Thyroid gland (tissue), 4 donors: ENCODE measurements around the gene XKR8. TPM values are rescaled to one million over a fixed set of nuclear protein-coding genes. Genes with fewer than 3 reads are reported as not detected.

Experiments used
- DNase-seq, 2 donors: peaks; one replicate each; pipeline ENCODE4 v3.0.0-alpha.2; 2019
- H3K27ac ChIP-seq, 3 donors: fragments of 200-600 bp; sonication (generic); 1 replicate in 2 of 3; 2 replicates in 1 of 3; pipeline ENCODE4 v1.5.1; 2016 to 2019; ENCODE audit warnings: mild to moderate bottlenecking in 1 of 3, moderate library complexity in 1 of 3
- H3K27me3 ChIP-seq: fragments of 200-600 bp; sonication (generic); one replicate; pipeline ENCODE4 v1.5.1; 2019
- H3K36me3 ChIP-seq, 2 donors: fragments of 200-600 bp; sonication (generic); one replicate each; pipeline ENCODE4 v1.5.1; 2016 to 2019
- H3K4me1 ChIP-seq, 2 donors: fragments of 200-600 bp; sonication (generic); one replicate each; pipeline ENCODE4 v1.5.1; 2017 to 2019
- H3K4me3 ChIP-seq, 3 donors: fragments of 200-600 bp; sonication (generic); replicated peaks in 1 of 3; 1 replicate in 2 of 3; 2 replicates in 1 of 3; pipeline ENCODE4 v1.5.1; 2016; ENCODE audit warnings: mild to moderate bottlenecking in 1 of 3
- H3K9me3 ChIP-seq: fragments of 200-600 bp; sonication (generic); one replicate; pipeline ENCODE4 v1.5.1; 2017
- CTCF ChIP-seq, 6 experiments: fragments of 200-600 bp in 3 of 6; fragments of 450-650 bp in 3 of 6; sonication (generic) in 3 of 6; IDR thresholded peaks; one replicate each; pipeline ENCODE4 v1.5.1; 2016 to 2019; ENCODE audit warnings: antibody characterized with exemption in 6 of 6, mild to moderate bottlenecking in 2 of 6, inconsistent platforms in 1 of 6, moderate library complexity in 1 of 6
- POLR2A ChIP-seq, 2 donors: fragments of 450-650 bp; IDR thresholded peaks; one replicate each; pipeline ENCODE4 v1.6.1; 2017; ENCODE audit warnings: antibody characterized with exemption in 2 of 2, mild to moderate bottlenecking in 2 of 2, moderate library complexity in 1 of 2
- WGBS, 2 donors: methylation state at CpG; one replicate each; pipeline ENCODE4 v1.1.5; 2017; 5-methylcytosine and 5-hydroxymethylcytosine counted together
- intact Hi-C: fragments of 100-400 bp; cut with DNase I; formaldehyde crosslinking; loops from one replicate; pipeline ENCODE4 v1.15.1; 2023
- total RNA-seq, 4 donors: library from RNA; depleted of rRNA; stranded (reverse); fragments of >200 nt; gene quantifications; one replicate each; pipeline ENCODE4 v1.2.3, GENCODE V29; 2016

The XKR8 gene
- total RNA-seq, 4 donors from 2014 or later = 8.3 to 14.3 (median 11.3) TPM

- Histone ChIP-seq H3K4me3 (no peak overlapping the region), H3K36me3 (peaks cover 0 to 6% of the 10 kb centered on the region in 2 donors), H3K4me1 (peaks cover 0 to 4% of the 10 kb centered on the region in 2 donors), H3K27ac (no peak overlapping the region), H3K9me3 (no peaks in the 10 kb centered on the region), H3K27me3 (no peaks in the 10 kb centered on the region)
- intact Hi-C loops = loop anchor here (5.0 kb wide), 1 partner anchor 123 kb away; no protein-coding TSS in a partner anchor
- DNase-seq = no peak
- no peak for TF ChIP-seq POLR2A (IDR thresholded peaks at IDR 0.05)
- TF ChIP-seq CTCF (IDR thresholded peaks at IDR 0.05) = no peak
- WGBS, 2 donors = 95 to 97% methylated on average over 1 of the region's 1 CpG
These were observed 20.6 kb downstream of the XKR8 start for GRCh38 chr1:27980216-27980845.

GRCh38 chr1:27981145-27981544 is 21.4 kb downstream of the XKR8 start:
- intact Hi-C loops = loop anchor here (5.0 kb wide), 1 partner anchor 124 kb away; no protein-coding TSS in a partner anchor
- H3K4me1 ChIP-seq = peaks cover 0 to 4% of the 10 kb centered on the region in 2 donors
- DNase-seq = no peak
- H3K27me3 ChIP-seq = no peaks in the 10 kb centered on the region
- H3K36me3 ChIP-seq = peaks cover 0 to 6% of the 10 kb centered on the region in 2 donors
- no peak overlapping the region for H3K27ac ChIP-seq
- no peak overlapping the region for H3K4me3 ChIP-seq
- WGBS, 2 donors = 81 to 89% methylated on average over 3 of the region's 3 CpGs
- no peak for TF ChIP-seq POLR2A (IDR thresholded peaks at IDR 0.05)
- no peak for TF ChIP-seq CTCF (IDR thresholded peaks at IDR 0.05)
- no peaks in the 10 kb centered on the region for H3K9me3 ChIP-seq

DNA sequence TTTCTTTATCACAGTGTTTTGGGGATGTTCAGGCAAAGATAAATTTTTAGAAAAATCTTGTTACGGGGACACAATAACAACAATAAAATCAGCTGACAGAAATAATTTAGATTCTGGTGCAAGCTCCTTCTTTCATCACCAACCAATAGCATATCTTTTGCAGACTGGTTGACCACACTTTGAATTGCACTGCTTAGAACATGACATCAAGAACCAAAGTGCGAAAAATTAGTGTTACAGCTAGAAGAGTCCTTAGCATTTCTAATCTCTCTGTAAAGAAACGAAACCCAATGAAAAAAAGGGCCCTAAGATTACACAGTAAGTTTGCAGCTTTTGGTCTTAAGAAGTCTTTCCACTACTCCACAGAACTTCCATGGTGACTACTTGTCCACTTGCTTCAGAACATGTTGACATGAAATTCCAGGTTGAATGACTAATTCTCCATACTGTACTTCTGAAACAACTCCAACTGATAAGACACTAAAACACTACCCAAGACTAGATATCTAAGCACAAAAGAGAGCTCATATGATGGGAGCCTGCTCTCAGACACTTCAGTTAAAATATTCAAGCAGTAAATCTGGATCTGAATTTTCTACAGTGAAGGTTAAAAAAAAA is 31.3 kb downstream of the XKR8 start:
- H3K27me3 ChIP-seq = no peaks in the 10 kb centered on the region
- DNase-seq = no peak
- 94 to 98% methylated on average over 3 of the region's 3 CpGs for WGBS, 2 donors
- H3K27ac ChIP-seq = no peak overlapping the region
- H3K4me3 ChIP-seq = no peak overlapping the region
- TF ChIP-seq POLR2A (IDR thresholded peaks at IDR 0.05) (no peak), CTCF (IDR thresholded peaks at IDR 0.05) (no peak)
- H3K4me1 ChIP-seq = no peaks in the 10 kb centered on the region
- H3K9me3 ChIP-seq = no peaks in the 10 kb centered on the region
- intact Hi-C loops = no loop called here
- H3K36me3 ChIP-seq = peaks cover 32 to 42% of the 10 kb centered on the region in 2 donors

DNA sequence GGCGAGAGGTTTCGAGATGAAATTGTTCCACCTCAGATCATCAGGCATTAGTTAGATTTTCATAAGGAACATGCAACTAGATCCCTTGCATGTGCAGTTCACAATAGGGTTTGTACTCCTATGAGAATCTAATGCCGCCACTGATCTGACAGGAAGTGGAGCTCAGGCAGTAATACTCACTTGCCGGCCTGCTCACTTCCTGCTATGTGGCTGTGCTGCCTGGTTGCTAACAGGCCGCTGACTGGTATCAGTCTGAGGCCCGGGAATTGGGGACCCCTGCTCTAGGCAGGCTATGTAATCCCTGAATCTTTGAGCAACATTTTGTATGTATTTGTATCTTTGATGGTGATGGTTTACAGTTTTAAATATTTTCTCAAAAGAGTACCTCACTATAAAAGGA is 32.5 kb downstream of the XKR8 start:
- Histone ChIP-seq H3K4me3 (no peak overlapping the region), H3K27ac (no peak overlapping the region), H3K9me3 (no peaks in the 10 kb centered on the region), H3K36me3 (peaks cover 41 to 43% of the 10 kb centered on the region in 2 donors), H3K27me3 (no peaks in the 10 kb centered on the region), H3K4me1 (no peaks in the 10 kb centered on the region)
- intact Hi-C loops = no loop called here
- WGBS, 2 donors = 85 to 88% methylated on average over 6 of the region's 6 CpGs
- no peak for TF ChIP-seq POLR2A (IDR thresholded peaks at IDR 0.05)
- TF ChIP-seq CTCF (IDR thresholded peaks at IDR 0.05) = no peak
- DNase-seq = no peak

GRCh38 chr1:27993241-27993640 is 33.5 kb downstream of the XKR8 start:
- TF ChIP-seq CTCF (IDR thresholded peaks at IDR 0.05) (no peak), POLR2A (IDR thresholded peaks at IDR 0.05) (no peak)
- Histone ChIP-seq H3K36me3 (peaks cover 43 to 44% of the 10 kb centered on the region in 2 donors), H3K27ac (no peak overlapping the region)

More at GRCh38 chr1:27993241-27993640, 33.5 kb downstream of the XKR8 start:
- H3K4me1 ChIP-seq = no peaks in the 10 kb centered on the region
- H3K4me3 ChIP-seq = no peak overlapping the region
- intact Hi-C loops = no loop called here
- WGBS, 2 donors = 69 to 78% methylated on average over 3 of the region's 3 CpGs
- no peaks in the 10 kb centered on the region for H3K9me3 ChIP-seq
- H3K27me3 ChIP-seq = no peaks in the 10 kb centered on the region
- no peak for DNase-seq
